GM19238 (cell line): ENCODE results near the gene FCHO2.

Experiments
- DNase-seq: peaks from one replicate; pipeline ENCODE4 v3.0.0; 2011; ENCODE audit warnings: low spot score; ENCODE audit not compliant: insufficient read length

The FCHO2 gene

GRCh38 chr5:73135429-73136054 lies 179.7 kb downstream of the FCHO2 start:
- no peak for DNase-seq

DNA sequence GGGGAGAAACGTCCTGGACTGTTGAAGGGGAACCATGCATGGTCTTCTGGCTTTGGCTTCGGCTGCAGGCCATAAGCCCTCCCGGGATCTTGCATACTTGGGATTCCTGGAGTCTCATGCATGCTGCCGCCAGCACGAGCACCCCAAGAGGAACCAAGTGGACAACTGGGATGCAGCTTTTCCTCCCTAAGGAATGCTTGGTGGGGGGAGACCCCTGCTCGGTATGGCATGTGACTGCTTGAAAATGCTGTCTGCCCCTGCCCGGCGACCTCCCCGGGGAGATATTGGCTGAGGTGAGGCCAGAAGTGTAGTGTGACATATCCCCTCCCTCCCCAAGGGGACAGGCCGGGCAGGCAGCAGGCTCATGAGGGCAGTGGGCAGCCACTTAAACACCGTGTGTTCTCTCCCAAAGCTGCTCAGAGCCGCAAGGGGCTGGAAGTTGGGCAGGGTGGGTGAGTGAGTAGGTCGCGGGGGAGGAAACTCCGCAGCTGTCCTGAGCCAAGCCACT lies 180.3 kb downstream of the FCHO2 start:
- no peak for DNase-seq

DNA sequence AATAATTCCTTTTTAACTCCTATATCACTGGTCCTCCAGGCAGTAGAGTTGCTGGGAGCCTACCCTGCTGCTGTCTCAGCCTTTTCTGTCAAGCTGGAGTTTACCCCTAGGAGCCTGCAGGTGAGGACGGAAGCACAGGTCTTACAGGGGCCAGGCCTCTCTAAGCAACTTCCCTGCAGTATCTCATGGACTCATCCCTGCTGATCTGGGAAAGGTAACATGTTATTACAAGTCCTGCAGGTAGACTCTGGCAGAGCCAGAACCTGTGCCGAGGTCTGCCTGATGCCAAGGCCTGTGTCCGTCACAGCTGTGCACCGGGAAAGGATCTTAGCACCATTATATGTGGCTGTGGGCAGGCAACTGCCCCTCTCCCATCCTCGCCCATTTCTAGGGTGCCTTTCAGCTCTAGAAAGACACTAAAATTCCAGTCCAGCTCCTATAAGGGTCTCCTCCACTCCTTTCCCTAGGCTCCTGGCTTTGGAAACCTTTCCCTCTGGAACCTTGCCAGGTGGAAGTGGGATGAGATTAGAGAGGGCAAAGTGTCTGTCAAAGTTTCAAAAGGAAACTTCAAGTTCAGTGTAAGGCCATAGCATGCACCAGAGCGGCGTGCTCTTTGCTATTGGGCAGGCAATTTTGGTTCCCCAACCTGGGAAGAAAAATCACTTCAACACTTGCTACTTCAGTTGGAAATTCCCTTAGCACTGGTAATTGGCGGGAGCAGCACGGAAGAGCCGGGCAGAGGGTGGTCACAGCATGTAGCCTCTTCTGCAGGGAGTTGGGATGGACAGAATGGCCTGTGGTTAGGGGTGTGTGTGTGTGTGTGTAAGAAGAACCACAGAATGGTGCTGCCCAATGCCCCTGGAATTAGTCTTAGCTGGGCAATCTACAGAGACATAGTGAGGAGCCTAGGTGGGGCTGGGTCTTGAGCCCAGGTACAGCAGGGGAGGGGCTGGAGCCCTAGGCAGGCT lies 182.0 kb downstream of the FCHO2 start:
- DNase-seq, result no peak

GRCh38 chr5:73139485-73139884 lies 183.6 kb downstream of the FCHO2 start:
- DNase-seq, result no peak
